ENCODE results near the gene NEDD4L. TPM values are rescaled to one million over a fixed set of nuclear protein-coding genes. Genes with fewer than 3 reads are reported as not detected.

NEDD4L gene
- polyA plus RNA-seq, 1 donor = 140 TPM

DNA sequence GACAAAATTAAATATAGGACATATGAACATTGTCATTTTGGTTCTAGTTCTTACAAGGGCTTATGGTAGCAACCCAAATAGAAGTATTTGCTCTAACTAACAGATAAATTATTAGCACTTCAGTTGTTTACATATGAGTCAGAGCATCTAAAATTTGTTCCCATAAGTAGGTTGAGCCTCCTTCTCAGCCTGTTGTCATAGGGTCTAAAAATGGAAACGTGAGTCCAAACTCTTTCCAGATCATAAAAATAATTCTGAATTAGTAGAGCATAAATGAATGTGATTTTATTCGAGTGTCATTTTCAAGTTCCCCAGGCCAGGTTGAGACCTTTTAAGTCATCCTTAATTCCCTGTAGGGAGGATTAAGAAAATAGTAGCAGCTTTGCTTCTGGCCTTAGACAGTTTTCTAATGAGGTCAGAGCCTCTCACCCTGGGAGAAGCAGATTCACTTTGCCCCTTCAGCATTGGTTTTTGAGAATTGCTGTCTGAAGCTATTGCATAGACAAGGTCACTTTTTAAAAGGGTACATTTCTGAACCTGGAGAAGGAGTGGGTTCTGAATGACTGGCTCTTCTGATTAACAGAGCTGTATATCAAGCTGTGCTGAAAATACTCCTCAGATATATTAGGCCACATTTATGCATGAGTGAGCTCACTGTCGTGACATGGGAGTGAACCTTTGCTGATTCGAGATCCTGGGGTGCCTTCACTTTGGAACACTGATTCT is 164.3 kb downstream of the NEDD4L start:
- DNase-seq = no peak

DNA sequence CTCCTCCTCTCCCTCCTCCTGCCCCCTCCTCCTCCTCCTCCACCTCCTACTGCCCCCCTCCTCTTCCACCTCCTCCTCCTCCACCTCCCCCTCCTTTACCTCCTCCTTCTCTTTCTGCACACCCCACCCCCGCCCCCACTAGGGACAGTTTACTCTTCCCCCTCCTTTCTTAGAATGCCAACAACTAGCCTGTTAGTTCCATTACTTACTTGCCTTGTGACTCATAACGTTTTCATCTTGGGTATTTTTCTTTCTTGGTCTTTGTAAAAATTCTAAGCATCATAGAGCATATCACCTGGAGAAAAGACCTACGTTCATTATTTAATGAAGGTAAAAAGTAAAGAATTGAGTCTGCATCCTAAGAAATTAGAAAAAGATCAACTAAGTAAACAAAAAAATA is 165.3 kb downstream of the NEDD4L start:
- no peak for DNase-seq

DNA sequence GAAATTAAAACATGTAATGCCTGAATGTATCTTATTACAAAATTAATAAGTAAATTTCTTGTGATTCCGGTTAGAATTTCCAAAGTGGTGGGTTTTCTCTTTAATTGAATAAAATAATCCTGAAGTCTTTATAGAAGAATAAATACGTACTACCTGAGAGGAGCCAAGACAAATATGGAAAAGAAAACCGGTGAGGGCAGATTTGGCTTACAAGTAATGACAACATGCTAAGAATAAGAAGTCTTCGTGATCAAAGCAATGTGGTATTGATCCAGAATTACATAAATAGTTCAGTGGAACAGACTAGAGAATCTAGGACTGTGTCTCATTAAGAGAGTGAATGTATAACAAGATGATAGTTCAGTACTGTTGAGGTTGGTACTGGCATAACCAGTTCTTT is 167.5 kb downstream of the NEDD4L start:
- DNase-seq = no peak

DNA sequence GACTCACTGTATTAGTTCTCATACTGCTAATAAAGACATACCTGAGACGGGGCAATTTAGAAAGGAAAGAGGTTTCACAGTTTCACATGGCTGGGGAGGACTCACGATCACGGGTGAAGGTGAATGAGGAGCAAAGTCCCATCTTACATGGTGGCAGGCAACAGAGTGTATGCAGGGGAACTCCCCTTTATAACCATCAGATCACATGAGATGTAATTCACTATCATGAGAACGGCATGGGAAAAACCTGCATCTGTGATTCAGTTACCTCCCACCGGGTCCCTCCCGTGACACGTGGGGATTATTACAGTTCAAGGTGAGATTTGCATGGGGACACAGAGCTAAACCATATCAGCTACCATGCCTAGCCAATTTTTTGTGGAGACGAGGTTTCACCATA is 168.2 kb downstream of the NEDD4L start:
- no peak for DNase-seq

DNA sequence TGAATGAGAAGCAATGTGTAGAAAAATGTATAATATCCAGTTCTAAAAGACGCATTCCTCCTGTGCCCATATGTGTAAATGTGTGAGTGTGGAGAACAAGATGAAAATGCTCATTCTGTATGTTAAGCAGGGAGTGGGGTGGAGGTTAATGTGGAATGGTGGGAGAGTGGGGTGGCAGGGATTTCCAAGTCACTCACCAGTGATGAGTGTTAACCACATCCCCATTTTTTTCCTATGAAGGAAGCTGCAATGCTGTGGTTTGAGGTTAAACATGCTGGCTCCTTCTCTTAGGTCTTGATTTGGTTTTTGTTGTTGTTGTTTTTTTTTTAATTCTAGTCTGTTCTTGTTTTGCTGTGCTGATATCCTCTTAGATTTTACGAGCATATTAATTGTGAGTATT is 169.4 kb downstream of the NEDD4L start:
- no peak for DNase-seq

DNA sequence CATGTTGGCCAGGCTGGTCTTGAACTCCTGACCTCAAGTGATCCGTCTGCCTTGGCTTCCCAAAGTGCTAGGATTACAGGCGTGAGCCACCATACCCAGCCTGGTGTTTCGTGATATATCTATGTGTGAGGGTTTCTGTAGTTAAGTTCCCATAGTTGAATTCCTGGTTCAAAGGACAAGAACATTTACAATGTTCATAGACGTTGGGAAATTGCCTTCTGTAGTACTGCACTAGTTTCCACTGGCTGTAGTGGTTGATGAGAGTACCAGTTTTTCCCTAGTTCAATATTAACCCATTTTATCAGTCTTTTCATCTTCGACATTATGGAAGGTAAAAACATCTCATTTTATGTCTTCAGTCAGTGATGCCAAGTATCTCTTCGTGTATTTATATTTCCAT is 171.0 kb downstream of the NEDD4L start:
- no peak for DNase-seq

DNA sequence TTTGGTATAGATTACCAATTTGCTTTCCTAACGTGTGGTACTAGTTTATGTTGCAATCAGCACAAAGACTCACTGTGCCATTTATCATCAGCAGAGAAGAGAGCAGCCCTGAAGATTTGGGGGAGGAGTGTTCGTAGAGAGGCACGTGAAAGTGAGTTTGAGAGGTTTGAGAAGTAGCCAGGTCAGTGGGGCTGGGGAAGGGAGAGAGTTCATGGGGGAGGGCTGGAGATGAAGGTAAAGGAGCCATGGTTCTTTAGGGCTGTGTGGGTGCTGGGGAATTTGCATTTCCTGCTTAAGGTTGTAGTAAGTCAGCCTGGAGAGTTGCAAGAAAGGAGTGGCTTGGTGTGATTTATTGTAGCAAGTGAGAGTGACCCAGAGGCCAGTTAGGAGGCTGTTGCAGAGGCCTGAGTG is 172.1 kb downstream of the NEDD4L start:
- no peak for DNase-seq

DNA sequence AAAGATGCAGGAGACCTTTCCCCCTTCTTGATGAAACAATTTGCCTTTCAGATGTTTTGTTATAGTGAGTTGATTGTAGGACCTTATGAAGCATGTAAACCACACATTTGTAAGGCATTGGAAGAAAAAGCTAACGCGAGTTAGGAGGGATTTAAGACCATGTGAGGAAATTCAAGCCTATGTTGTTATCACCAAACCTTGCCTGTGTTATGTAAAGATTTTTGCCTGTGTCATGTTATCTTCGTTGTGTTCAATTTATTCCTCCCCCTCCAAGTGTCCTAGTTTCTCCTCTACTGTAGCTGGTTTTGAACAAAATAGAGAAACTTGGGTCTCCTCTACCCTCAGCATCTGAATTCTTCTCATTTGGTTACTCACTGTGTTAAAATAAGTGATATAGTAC is 173.0 kb downstream of the NEDD4L start:
- DNase-seq = no peak

DNA sequence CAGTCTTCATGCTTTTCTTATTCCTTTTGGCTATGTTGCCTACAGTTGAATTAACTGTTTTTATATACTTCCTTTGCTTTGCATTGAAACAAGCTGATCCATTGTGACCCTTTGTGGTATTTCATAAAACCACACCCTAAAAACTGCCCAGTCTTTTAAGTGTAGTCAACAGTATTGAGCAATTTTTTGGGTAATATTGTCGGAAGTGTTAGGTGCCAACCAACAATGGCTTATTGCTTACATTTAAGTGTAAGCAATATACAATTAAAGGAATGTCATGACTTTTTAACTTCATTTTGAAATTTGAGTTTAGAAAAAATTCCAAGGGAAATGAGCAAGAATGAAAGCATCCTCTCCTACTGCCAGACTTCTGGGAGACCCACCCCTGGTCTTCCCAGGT is 174.1 kb downstream of the NEDD4L start:
- DNase-seq = no peak

DNA sequence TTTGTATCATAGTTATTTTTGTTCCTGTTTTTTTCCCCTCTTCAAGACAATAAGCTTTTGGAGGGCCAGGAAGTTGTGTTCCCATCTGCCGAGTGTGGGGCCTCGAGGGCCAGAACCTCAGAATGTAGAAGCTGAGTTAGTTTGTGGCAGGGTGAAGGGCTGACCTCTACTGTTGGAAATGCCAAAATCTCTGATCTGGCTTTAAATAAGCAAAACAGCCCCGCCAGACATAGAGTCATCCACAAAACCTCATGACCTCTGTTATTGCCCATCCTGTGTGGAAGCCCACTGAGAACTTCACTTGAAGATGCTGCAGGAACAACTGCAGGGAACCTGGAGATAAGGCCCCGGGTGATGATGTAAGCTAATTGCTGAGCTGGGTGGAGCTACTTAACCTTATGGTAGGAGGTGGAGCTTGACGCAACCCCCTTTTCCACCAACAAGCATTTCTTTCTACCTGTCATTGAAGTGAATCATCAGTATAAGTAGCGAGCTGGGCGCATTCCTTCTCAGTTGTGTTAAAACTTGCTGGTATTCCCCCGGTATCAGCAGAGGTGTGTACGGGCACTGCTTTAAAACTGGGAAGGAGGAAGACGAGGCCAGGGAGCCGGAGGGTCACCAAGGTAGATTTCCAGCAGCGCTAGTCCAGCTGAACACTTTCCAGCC is 177.2 kb downstream of the NEDD4L start:
- DNase-seq = no peak

DNA sequence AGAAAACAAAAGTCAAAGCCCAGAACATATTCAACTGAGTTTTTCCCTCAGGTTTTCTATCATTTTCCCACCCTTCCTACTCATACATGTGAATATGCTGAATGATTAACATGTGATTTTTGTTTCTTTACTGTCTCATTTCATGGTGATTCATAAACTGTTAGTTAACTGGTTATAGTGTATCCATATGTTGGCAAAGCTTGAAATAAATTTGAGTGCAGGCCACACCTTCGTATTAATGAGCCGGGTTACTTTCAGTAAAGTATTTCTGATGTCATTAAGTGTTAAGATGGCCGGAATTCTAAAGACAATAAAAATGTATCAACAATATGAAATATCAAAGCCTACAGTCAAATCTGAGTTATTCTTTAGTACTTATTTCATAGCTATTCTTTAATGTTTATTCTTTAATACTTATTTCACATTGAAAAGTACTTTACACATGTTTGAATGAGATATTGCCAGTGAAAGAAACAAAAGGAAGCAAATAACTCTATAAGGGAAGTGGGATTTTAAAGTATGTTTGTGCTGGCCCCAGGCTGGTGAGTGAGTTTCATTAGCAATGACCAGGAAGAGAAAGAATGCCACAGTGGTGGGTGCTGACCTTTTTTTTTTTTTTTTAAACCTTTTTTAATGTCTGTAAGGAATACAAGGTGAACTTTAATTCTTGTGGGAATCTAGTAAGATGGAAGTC is 178.6 kb downstream of the NEDD4L start:
- no peak for DNase-seq

DNA sequence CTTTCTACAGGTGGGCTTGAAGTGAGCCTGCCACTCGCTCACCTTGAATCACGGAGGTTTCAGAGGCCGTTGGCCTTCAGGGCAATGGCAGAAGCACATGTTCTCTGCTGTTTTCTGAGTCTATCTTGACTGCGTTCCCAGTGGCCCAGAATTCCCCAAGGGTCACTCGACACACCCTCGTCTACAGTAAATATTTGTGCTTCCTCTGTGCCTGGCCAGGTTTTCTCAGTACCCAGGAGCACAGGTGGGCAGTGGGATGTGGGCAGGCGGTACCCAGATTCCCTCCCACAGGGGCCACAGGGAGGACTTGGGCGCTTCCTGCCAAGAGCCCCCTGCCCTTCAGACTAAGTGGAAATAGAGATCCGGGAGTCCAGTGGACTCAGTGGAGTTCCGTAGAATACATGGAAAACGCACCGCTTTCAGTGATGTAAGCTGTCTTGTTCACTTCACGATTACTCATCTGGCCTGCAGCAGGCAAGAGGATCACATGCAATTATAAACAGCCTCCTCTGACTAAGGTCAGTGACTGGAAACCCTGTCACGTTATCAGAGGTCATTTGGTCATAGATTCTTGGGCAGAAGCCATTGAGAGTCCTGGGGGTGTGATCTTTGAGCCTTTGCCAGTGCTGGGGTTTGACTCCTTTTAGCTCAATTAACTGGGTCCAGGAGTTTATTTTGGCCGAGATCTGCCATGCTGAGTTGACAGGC is 179.8 kb downstream of the NEDD4L start:
- peak; percentile 39 for DNase-seq

DNA sequence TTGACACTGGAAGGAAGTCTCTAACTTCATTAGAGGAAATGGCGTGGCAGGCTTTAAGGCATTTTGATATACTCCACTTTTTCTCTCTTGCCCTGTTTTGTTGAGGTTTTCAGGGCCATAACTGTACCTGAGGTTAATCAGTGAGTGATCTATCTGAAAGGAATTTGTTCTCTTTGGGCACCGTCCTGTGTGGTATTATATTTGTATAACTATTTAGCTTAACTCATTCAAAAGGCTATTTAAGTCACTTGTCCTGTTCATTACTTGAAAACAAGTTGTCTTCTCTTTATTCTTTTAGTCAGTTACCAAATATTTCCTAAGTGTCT is 180.4 kb downstream of the NEDD4L start:
- DNase-seq = no peak

DNA sequence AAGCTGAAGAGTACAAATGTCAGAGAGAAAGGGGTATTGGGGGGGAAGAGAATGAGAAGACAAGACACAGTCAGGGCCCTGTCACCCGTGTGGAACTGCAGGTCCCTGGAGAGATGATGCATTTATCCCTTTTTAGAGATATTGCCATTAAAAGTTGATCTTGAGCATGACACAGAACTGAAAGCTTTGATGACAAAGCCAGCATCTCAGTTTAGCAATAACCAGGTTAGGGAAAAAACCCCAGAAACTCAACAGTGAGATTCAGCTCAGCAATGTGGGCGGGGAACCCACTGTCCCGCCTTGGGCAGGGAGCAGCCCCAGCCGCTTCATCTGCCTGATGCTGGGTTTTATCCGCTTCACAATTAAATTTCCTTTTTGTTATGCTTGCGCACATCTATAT is 181.1 kb downstream of the NEDD4L start:
- no peak for DNase-seq

DNA sequence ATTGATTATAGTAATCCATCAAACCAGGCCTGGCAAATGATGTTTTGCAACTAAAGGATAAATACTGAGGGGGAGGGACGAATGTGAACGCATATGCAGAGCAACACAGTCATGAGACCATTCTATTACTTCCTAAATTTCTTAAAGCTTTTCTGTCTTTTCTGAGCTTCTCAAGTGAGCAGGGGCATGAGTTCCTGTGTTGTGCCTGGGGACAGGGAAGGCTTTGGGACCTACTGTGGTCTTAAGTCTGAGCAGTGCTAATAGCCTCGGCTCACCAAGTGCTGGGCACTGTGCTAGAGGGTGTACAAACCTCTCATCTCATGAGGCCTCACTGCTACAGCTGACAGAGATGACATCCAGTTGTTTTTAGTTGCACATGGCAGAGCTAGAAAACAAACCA is 182.4 kb downstream of the NEDD4L start:
- DNase-seq = no peak

DNA sequence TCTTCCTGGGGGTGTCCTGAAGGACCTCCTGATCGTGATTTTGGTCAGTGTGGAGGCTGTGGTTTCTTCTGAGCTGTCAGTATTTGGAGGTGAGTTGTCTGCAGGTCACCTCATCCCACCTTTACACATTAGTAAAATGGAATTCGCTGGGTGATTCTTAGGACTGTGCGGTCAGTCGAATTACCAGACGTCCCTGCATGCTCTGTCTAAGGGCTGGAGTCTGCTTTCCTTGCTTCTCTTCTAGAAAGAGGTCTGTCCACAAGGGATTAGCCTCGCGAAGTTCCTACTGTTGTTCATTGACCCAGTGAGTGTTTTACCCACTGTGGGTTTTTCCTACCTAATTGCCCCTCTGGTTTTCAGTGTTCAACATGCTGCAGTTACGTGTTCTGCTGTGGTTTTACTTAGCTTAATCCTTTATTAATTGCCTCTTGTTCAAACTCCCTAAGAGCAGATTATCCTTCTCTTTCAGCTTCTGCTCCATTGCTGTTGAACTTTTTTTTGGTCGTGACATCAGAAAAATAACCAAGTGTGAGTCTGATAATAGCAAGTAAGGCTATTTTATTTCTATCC is 183.4 kb downstream of the NEDD4L start:
- no peak for DNase-seq

DNA sequence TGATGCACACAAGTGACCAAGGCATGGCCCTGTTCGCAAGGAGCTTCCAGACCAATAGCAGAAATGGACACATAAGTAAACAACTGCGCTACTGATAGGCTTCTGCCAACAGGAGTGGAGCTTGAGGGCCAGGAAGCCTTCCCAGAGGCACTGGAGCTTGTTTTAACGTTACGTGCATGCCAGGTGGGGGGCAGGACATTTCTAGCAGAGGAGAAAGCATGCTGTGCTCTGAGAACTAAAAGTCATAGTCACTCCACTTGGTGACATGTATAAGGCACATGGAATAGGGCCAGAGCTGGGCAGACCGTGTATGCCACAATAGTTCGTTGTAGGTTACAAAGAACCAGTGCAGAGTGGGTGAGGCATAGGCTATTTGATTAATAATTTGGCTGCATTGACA is 184.2 kb downstream of the NEDD4L start:
- DNase-seq = no peak

DNA sequence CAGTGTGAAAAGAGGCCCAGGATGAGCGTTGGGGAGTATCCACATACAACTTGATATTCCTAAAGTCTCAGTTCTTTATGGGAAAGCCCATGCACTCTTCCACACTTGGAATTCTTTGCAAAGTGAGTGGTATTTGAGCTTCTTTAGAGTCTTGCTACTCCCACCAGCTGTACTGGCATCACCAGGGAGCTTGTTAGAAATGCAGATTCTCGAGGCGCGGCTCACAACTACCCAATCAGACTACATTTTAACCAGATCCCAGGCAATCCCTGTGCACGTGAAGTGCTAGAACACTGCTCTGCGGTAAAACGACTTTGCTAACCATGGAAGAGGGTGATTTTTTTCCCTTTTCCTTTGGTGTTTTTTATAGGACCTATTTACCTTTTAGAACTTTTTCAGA is 184.7 kb downstream of the NEDD4L start:
- no peak for DNase-seq

DNA sequence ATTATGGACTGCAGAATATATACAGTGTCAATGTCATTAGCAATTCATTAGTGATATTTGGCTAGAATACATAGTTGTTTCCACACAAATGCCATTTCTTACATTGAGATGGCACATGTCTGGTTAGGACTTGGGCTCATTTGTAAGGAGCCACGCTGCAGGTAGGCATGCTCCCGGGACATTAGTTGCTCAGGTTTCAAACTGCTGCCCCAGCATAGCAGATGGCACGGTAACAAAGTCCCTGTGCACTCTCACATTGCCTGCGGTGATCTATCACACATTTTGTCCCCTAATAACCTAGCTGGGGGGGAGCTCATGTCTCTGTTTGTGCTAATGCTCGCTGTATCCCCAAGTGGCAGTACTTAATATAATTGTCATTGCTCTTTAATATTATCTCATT is 185.1 kb downstream of the NEDD4L start:
- DNase-seq = no peak

DNA sequence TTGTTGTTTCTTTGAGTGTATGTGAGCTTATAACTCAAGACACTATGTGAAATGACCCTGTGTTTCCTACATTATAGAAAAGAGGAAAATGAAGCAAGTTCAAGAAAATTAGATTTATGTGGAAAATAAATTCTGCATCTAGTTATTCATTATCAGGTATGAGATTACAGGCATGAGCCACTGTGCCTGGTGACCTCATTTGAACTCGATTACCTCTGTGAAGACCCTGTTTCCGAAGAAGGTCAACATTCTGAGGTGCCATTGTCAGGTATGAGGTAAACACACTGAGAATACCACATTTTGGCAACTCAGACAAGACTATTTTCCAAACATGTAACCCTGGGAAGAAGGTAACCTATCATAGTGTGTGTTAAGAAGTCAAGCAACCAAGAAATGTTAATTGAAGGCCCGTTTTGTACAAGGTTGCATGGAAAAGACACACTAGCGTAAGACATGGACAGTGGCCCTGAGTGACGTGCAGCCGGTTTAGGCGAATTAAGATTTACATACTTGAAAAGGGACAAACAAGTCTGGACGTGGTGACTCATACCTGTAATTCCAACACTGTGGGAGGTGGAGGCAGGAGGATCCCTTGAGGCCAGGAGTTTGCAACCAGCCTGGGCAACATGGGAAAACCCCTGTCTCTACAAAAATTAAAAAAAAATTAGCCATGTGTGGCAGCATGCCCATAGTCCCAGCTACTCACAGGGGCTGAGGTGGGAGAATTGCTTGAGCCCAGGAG is 186.6 kb downstream of the NEDD4L start:
- no peak for DNase-seq

DNA sequence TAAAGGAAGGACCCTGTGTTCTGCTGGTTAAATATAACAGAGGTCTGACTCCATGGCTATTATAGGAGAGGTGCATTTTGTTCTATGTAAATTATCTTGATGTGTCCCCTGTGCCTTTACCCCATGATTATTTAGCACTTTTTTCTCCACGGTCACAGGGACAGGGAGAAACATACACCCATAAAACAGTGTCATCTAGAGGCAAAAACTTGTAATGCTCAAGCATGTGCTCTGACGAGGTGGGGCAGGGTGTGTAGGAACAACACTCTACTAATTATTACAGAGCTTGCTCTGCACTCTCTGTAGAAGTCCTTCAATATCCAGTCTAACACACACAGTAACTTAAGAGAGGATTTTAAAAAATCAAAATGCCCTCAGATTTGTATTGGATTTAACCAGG is 187.9 kb downstream of the NEDD4L start:
- no peak for DNase-seq

DNA sequence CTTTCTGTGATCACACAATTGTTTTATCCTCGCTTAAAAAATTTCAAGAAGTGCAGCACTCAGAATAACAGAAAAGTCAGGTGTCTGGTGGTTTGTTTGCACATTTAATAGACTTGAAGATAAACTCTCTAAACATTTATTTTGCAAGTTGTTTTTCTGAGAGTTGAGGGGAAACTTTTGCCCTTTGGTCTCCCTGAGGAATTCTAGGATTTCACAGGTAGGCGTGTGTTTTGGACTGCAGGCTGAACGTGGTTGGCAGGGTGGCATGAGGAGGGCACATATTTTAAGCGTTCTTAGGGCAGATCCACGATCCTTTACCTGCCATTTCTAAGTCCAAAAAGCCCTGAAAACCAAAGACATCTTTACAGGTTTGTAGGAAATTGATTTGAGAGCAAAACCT is 188.6 kb downstream of the NEDD4L start:
- DNase-seq = no peak

Measured in left kidney (tissue), 2 donors.